Body of pancreas (tissue), 4 donors: ENCODE data around the gene BPIFB4. TPM values are rescaled to one million over a fixed set of nuclear protein-coding genes. Genes with fewer than 3 reads are reported as not detected.

Experiments used
- ATAC-seq: fragments of 150-250 bp; one replicate; pipeline ENCODE4 v1.9.1; 2016
- DNase-seq, 4 donors: peaks; one replicate each; pipeline ENCODE4 v3.0.0-alpha.2; 2019
- H3K27ac ChIP-seq, 4 donors: fragments of 200-600 bp; sonication (generic); 1 replicate in 3 of 4; 2 replicates in 1 of 4; pipeline versions ENCODE4 v1.5.1 to v1.6.1; 2016 to 2019; ENCODE audit warnings: mild to moderate bottlenecking in 1 of 4, mixed read lengths in 1 of 4, moderate library complexity in 1 of 4
- H3K27me3 ChIP-seq, 2 donors: fragments of 200-600 bp; sonication (generic); one replicate each; pipeline ENCODE4 v1.6.0; 2016; ENCODE audit warnings: mild to moderate bottlenecking in 1 of 2
- H3K36me3 ChIP-seq, 2 donors: fragments of 200-600 bp; sonication (generic); replicated peaks in 1 of 2; 2 replicates each; pipeline ENCODE4 v1.5.1; 2016; ENCODE audit warnings: low read depth in 2 of 2; ENCODE audit not compliant: insufficient read depth in 1 of 2
- H3K4me1 ChIP-seq: fragments of 200-600 bp; sonication (generic); one replicate; pipeline ENCODE4 v1.6.0; 2016
- H3K4me3 ChIP-seq, 2 donors: fragments of 200-600 bp; sonication (generic); 1 replicate in 1 of 2; 2 replicates in 1 of 2; pipeline ENCODE4 v1.5.1; 2016 to 2019
- H3K9me3 ChIP-seq, 3 donors: fragments of 200-600 bp; sonication (generic); 1 replicate in 2 of 3; 2 replicates in 1 of 3; pipeline ENCODE4 v1.5.1; 2016
- POLR2A ChIP-seq, 3 donors: fragments of 450-650 bp; IDR thresholded peaks; one replicate each; pipeline ENCODE4 v1.6.1; 2016; ENCODE audit warnings: antibody characterized with exemption in 3 of 3, mild to moderate bottlenecking in 2 of 3
- WGBS, 2 donors: methylation state at CpG; one replicate each; pipeline ENCODE4 v1.1.5; 2017; 5-methylcytosine and 5-hydroxymethylcytosine counted together
- intact Hi-C: fragments of 100-400 bp; cut with DNase I; formaldehyde crosslinking; loops from one replicate; pipeline ENCODE4 v1.15.1; 2023
- total RNA-seq, 2 donors: library from RNA; depleted of rRNA; stranded (reverse); fragments of >200 nt; gene quantifications; one replicate each; pipeline ENCODE4 v1.1.0, GENCODE V29; 2016
- TF ChIP-seq, protein P1 (sequence below), 7 experiments: fragments of 450-650 bp in 4 of 7; fragments of 200-600 bp in 3 of 7; sonication (generic) in 3 of 7; IDR thresholded peaks; one replicate each; pipeline ENCODE4 v1.5.1; 2016 to 2019; ENCODE audit warnings: antibody characterized with exemption in 7 of 7

Gene BPIFB4
- total RNA-seq, 2 donors from 2014 or later = not detected

DNA sequence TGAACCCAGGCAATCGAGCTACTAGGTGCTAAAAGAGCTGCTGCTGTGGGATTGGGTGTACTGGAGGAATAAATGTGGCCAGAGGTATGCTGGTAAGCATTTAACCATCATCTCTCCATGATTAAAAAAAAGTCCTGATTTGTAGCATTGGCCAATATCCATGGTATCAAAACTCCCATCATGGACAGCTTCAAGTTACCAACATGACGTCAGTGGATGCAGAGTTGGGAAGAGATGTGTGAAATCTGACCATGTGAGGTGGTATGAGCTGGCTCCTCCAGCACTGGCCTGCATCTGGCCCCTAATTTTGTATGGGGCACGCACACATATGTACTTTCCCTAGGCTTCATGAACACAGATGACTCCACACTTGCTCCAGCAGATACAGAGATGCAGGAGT lies 11.7 kb downstream of the BPIFB4 start:
- Histone ChIP-seq H3K4me1 (no peaks in the 10 kb centered on the region), H3K36me3 (no peaks in the 10 kb centered on the region), H3K9me3 (no peaks in the 10 kb centered on the region), H3K27ac (no peak overlapping the region), H3K27me3 (no peaks in the 10 kb centered on the region), H3K4me3 (no peak overlapping the region)
- DNase-seq (no peak), ATAC-seq (no peak)
- intact Hi-C loops = loop anchor here (10.0 kb wide), 2 partner anchors 124 to 186 kb away; partner anchors contain the start of gene BPIFA3
- TF ChIP-seq, protein P1, sequence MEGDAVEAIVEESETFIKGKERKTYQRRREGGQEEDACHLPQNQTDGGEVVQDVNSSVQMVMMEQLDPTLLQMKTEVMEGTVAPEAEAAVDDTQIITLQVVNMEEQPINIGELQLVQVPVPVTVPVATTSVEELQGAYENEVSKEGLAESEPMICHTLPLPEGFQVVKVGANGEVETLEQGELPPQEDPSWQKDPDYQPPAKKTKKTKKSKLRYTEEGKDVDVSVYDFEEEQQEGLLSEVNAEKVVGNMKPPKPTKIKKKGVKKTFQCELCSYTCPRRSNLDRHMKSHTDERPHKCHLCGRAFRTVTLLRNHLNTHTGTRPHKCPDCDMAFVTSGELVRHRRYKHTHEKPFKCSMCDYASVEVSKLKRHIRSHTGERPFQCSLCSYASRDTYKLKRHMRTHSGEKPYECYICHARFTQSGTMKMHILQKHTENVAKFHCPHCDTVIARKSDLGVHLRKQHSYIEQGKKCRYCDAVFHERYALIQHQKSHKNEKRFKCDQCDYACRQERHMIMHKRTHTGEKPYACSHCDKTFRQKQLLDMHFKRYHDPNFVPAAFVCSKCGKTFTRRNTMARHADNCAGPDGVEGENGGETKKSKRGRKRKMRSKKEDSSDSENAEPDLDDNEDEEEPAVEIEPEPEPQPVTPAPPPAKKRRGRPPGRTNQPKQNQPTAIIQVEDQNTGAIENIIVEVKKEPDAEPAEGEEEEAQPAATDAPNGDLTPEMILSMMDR (IDR thresholded peaks at IDR 0.05) = no peak
- TF ChIP-seq POLR2A (IDR thresholded peaks at IDR 0.05) = no peak
- 52 to 55% methylated on average over 3 of the region's 3 CpGs for WGBS, 2 donors

DNA sequence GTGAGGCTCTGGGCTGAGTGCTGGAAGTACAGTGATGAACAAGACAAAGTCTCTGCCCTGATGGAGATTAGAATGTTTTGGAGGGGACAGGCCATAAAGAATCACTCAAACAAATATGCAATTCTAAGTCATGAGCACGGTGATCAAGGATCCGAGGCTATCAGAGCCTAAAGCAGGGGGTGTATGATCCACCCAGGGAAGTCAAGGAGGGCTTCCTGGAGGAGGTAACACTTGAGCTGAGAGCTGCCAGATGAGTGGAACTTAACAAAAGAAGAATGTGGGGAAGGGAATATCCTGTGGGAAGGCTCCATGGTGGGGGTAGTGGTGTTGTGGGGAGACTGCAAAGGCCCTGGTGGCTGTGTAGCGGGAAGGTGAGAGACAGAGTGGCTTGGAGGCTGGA lies 12.2 kb downstream of the BPIFB4 start:
- TF ChIP-seq, protein P1 (IDR thresholded peaks at IDR 0.05) = no peak
- no peak for TF ChIP-seq POLR2A (IDR thresholded peaks at IDR 0.05)
- no peaks in the 10 kb centered on the region for H3K4me1 ChIP-seq
- WGBS, 2 donors = 75 to 78% methylated on average over 3 of the region's 3 CpGs
- no peaks in the 10 kb centered on the region for H3K36me3 ChIP-seq
- H3K27ac ChIP-seq = no peak overlapping the region
- H3K9me3 ChIP-seq = no peaks in the 10 kb centered on the region
- no peak for ATAC-seq
- no peaks in the 10 kb centered on the region for H3K27me3 ChIP-seq
- no peak for DNase-seq
- no peak overlapping the region for H3K4me3 ChIP-seq
- intact Hi-C loops = loop anchor here (10.0 kb wide), 2 partner anchors 123 to 187 kb away; partner anchors contain the start of gene BPIFA3

DNA sequence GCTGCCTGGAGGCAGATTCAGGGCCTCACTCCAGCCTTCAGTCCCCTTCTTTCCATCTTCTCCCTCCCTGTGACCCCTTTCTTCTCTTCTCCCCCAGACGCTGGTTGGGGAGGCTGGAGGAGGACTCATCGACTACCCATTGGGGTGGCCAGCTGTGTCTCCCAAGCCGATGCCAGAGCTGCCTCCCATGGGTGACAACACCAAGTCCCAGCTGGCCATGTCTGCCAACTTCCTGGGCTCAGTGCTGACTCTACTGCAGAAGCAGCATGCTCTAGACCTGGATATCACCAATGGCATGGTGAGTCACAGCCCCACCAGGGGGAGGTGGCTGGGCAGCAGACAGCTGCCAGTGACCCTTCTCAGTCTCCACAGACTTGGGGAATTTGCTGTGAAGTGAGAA lies 12.9 kb downstream of the BPIFB4 start:
- Histone ChIP-seq H3K4me3 (no peak overlapping the region), H3K9me3 (no peaks in the 10 kb centered on the region), H3K36me3 (no peaks in the 10 kb centered on the region), H3K27ac (no peak overlapping the region), H3K27me3 (no peaks in the 10 kb centered on the region), H3K4me1 (no peaks in the 10 kb centered on the region)
- 53 to 88% methylated on average over 3 of the region's 3 CpGs for WGBS, 2 donors
- DNase-seq = no peak
- no peak for ATAC-seq
- no peak for TF ChIP-seq POLR2A (IDR thresholded peaks at IDR 0.05)
- intact Hi-C loops = loop anchor here (10.0 kb wide), 2 partner anchors 122 to 188 kb away; partner anchors contain the start of gene BPIFA3

DNA sequence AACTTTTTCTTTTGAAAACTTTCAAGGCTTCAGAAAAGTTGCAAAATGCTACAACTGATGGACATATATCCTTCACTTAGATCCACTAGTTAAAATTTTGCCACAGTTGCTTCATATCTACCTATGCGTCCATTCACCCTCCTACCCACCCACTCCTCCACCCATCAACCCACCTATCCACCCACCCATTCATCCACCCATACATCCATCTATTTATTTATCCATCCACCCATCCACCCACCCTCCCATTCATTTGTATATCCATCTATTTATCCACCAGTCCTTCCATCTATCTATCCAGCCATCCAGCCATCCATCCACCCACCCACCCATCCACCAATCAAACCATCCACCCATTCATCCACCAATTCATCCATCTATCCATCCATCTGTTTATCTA lies 13.6 kb downstream of the BPIFB4 start:
- DNase-seq (no peak), ATAC-seq (no peak)
- WGBS, 2 donors = 38 to 59% methylated on average over 1 of the region's 1 CpG
- Histone ChIP-seq H3K9me3 (no peaks in the 10 kb centered on the region), H3K4me3 (no peak overlapping the region), H3K27me3 (no peaks in the 10 kb centered on the region), H3K27ac (no peak overlapping the region), H3K36me3 (no peaks in the 10 kb centered on the region), H3K4me1 (no peaks in the 10 kb centered on the region)
- intact Hi-C loops = loop anchor here (10.0 kb wide), 2 partner anchors 122 to 188 kb away; partner anchors contain the start of gene BPIFA3
- TF ChIP-seq POLR2A (IDR thresholded peaks at IDR 0.05) = no peak
- TF ChIP-seq, protein P1 (IDR thresholded peaks at IDR 0.05) = no peak

DNA sequence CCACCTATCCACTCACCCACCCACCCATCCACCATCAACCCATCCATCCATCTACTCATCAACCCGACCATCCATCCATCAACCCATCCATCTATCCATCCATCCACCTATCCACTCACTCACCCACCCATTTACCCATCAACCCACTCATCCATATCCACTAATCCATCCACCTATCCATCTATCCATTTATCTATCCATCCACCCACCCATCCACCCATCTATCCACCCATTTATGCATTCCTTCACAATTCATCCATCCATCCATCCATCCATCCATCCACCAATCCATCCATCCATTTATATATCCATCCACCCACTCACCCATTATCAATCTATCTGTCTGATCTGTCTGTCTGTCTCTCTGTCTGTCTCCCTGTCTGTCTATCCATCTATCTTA lies 14.1 kb downstream of the BPIFB4 start:
- intact Hi-C loops = loop anchor here (10.0 kb wide), 2 partner anchors 121 to 189 kb away; partner anchors contain the start of gene BPIFA3
- Histone ChIP-seq H3K4me1 (no peaks in the 10 kb centered on the region), H3K27ac (no peak overlapping the region), H3K36me3 (no peaks in the 10 kb centered on the region), H3K27me3 (no peaks in the 10 kb centered on the region), H3K4me3 (no peak overlapping the region), H3K9me3 (no peaks in the 10 kb centered on the region)
- ATAC-seq (no peak), DNase-seq (no peak)
- TF ChIP-seq, protein P1 (IDR thresholded peaks at IDR 0.05) = no peak
- no peak for TF ChIP-seq POLR2A (IDR thresholded peaks at IDR 0.05)
- 30 to 50% methylated on average over 1 of the region's 1 CpG for WGBS, 2 donors
